Karpas-422 (cell line): Measurements from ENCODE around the gene ZNF593OS. TPM values are rescaled to one million over a fixed set of nuclear protein-coding genes. Genes with fewer than 3 reads are reported as not detected.

Experiments
- DNase-seq: peaks from one replicate; pipeline ENCODE4 v3.0.0-alpha.2; 2015
- H2AFZ ChIP-seq: fragments of 200-600 bp; sonication (generic); 2 replicates; pipeline ENCODE4 v1.6.1; 2014; ENCODE audit warnings: antibody characterized with exemption, low read length, mixed read lengths
- H3K27ac ChIP-seq: fragments of 200-600 bp; sonication (generic); 2 replicates; pipeline ENCODE4 v1.5.1; 2014; ENCODE audit warnings: mild to moderate bottlenecking, low read length, moderate library complexity
- H3K27me3 ChIP-seq: fragments of 200-600 bp; sonication (generic); 2 replicates; pipeline ENCODE4 v1.6.1; 2014; ENCODE audit warnings: low read length, mixed read lengths
- H3K36me3 ChIP-seq: fragments of 200-600 bp; sonication (generic); 2 replicates; pipeline ENCODE4 v1.6.1; 2014; ENCODE audit warnings: low read length, mixed read lengths; ENCODE audit not compliant: insufficient read depth
- H3K4me1 ChIP-seq: fragments of 200-600 bp; sonication (generic); 2 replicates; pipeline ENCODE4 v1.6.1; 2014; ENCODE audit warnings: mild to moderate bottlenecking, low read length, mixed read lengths
- H3K4me2 ChIP-seq: fragments of 200-600 bp; sonication (generic); 2 replicates; pipeline ENCODE4 v1.6.1; 2014; ENCODE audit warnings: low read length, low read depth, mild to moderate bottlenecking; ENCODE audit not compliant: poor library complexity, severe bottlenecking
- H3K4me3 ChIP-seq: fragments of 200-600 bp; sonication (generic); 2 replicates; pipeline ENCODE4 v1.5.1; 2014; ENCODE audit warnings: mild to moderate bottlenecking, antibody characterized with exemption, low read length, mixed read lengths
- H3K79me2 ChIP-seq: fragments of 200-600 bp; sonication (generic); 2 replicates; pipeline ENCODE4 v1.6.1; 2014; ENCODE audit warnings: mild to moderate bottlenecking, low read length, mixed read lengths
- H3K9ac ChIP-seq: fragments of 200-600 bp; sonication (generic); 2 replicates; pipeline ENCODE4 v1.6.0; 2014; ENCODE audit warnings: low read length
- H3K9me2 ChIP-seq: fragments of 200-600 bp; sonication (generic), shearing (Covaris generic); replicated peaks from 2 replicates; pipeline ENCODE4 v1.6.0; 2014; ENCODE audit warnings: mild to moderate bottlenecking, low read length, moderate library complexity; ENCODE audit not compliant: insufficient read depth
- H3K9me3 ChIP-seq: fragments of 300-700, 200-600 bp; sonication (generic); 2 replicates; pipeline ENCODE4 v1.6.1; 2014; ENCODE audit warnings: low read length, mixed read lengths
- H4K20me1 ChIP-seq: fragments of 200-600 bp; sonication (generic); 2 replicates; pipeline ENCODE4 v1.6.1; 2014; ENCODE audit warnings: mild to moderate bottlenecking, antibody characterized with exemption, low read length, low read depth; ENCODE audit not compliant: insufficient read depth
- total RNA-seq: library from RNA; depleted of rRNA; stranded (reverse); fragments of >200 nt; shearing (Covaris generic); gene quantifications from 2 replicates; pipeline ENCODE4 v1.2.3, GENCODE V29; 2014; ENCODE audit warnings: low replicate concordance; rRNA removed

Gene ZNF593OS
- total RNA-seq, 1 experiment from 2014 or later = not detected

DNA sequence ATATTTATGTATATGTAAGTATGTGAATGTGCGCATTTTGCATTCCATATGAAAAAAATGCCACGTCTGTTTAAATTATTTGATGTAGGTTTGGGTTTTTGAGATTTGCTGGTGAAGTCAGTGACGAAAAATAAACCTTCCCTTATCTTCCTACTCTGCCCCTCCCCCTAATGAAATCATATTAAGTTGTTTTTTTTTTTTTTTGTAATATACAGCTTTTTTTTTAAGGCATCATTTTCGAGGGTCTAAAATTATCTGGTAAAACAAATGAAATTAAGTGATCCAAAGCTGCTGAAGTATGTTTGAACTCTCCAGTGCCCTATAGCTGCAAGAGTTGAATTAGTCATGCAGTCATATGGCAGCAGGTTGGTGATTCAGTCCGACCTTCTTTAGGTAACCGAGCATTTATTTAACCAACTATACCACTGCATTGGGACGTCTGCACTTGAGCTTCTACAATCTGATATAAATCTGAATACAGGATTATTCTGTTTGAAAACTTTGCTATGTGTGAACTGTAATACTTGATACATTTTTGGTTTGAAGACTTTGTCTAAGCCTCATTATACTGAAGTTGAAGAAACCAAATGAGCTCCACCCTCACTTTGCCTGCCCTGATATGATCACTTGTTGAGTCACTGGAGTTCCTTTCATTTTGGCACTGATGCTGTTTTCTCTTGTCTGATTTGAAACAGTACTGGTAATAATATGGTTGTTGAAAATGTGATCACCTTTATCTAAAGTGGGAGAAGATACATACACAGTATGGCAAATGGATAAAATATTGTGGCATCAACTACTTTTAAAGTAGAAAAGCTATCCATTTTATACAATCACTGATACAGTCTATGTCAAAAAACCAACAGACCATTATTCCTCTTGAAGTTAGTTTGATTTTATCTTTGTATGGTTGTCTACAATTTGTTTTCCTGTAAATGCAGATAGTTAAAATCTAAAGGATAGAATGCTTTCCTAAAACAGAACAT, 48.4 kb downstream of the ZNF593OS start:
- Histone ChIP-seq H3K36me3 (peaks cover 9% of the 10 kb centered on the region), H3K9ac (no peak overlapping the region), H2AFZ (no peak overlapping the region), H3K4me3 (no peak overlapping the region), H3K27me3 (no peaks in the 10 kb centered on the region), H3K9me2 (no peaks in the 10 kb centered on the region), H3K4me1 (peaks cover 13% of the 10 kb centered on the region), H3K9me3 (no peaks in the 10 kb centered on the region), H3K27ac (no peak overlapping the region), H4K20me1 (peaks cover 10% of the 10 kb centered on the region; the same call in 1 of the 2 replicates), H3K79me2 (no peaks in the 10 kb centered on the region), H3K4me2 (no peak overlapping the region)
- no peak for DNase-seq

DNA sequence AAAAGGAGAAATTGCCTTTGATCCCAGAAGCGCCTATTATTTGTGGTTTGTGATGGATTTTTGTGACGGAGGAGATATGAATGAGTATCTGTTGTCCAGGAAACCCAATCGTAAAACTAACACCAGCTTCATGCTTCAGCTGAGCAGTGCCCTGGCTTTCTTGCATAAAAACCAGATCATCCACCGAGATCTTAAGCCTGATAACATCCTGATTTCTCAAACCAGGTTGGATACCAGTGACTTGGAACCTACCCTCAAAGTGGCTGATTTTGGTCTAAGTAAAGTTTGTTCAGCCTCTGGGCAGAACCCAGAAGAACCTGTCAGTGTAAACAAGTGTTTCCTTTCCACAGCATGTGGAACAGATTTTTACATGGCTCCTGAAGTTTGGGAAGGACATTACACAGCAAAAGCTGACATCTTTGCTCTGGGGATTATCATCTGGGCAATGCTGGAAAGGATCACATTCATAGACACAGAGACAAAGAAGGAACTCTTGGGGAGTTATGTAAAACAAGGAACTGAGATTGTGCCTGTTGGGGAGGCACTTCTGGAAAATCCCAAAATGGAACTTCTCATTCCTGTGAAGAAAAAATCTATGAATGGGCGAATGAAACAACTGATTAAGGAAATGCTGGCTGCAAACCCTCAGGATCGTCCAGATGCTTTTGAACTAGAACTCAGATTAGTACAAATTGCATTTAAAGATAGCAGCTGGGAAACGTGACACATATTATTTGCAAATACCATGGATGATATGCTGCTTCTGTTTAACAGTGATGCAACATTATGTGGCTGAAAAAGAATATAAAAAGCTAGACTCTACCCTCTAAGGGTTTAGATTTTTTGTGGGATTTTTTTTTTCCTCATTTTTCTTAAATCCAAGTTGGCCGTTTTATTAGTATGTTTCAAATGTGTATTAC, 49.5 kb downstream of the ZNF593OS start:
- H3K27ac ChIP-seq = no peak overlapping the region
- peaks cover 13% of the 10 kb centered on the region for H3K4me1 ChIP-seq
- H2AFZ ChIP-seq = no peak overlapping the region
- peaks cover 9% of the 10 kb centered on the region for H3K36me3 ChIP-seq
- H4K20me1 ChIP-seq = peaks cover 10% of the 10 kb centered on the region; the same call in 1 of the 2 replicates
- no peaks in the 10 kb centered on the region for H3K9me2 ChIP-seq
- no peak overlapping the region for H3K9ac ChIP-seq
- no peak for DNase-seq
- no peak overlapping the region for H3K4me3 ChIP-seq
- no peaks in the 10 kb centered on the region for H3K79me2 ChIP-seq
- H3K9me3 ChIP-seq = no peaks in the 10 kb centered on the region
- no peaks in the 10 kb centered on the region for H3K27me3 ChIP-seq
- no peak overlapping the region for H3K4me2 ChIP-seq

DNA sequence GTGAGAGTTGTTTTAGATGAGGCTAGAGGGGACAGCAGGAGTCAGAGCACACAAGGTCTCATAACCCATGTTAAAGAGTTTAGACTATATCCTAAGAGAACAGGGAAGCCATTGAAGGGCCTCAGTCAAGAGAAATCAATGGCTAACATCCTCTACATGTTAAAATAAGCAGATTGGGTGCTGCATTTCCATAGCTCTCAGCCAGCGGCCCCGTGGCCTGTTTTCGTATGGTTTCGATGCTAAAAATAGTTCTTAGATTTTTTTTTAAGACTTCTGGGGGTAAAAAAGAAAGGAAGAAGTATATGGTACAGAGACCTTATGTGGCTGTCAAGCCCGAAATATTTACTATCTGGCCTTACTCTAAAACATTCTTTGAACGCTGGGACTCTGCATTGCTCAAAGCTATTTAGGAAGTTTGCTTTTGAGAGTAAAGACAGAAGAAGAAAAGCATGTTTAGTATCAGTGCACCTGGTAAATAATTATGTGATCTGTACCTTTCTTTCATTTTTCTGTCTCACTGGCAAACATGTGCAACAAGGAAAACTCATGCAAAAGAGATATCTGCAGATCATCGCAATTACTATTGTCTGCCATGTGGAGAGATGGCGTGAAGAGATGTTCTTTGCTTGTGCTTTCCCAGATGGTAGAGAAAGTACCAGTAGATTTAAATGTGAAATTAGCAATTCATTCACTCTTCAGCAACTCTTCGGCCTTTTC, 51.6 kb downstream of the ZNF593OS start:
- peaks cover 9% of the 10 kb centered on the region for H3K36me3 ChIP-seq
- no peak for DNase-seq
- H3K4me3 ChIP-seq = no peak overlapping the region
- H2AFZ ChIP-seq = no peak overlapping the region
- H3K4me2 ChIP-seq = no peak overlapping the region
- H3K79me2 ChIP-seq = peaks cover under 1% of the 10 kb centered on the region; the same call in 1 of the 2 replicates
- no peak overlapping the region for H3K27ac ChIP-seq
- H3K9ac ChIP-seq = no peak overlapping the region
- peaks cover 2% of the 10 kb centered on the region for H3K4me1 ChIP-seq
- no peaks in the 10 kb centered on the region for H3K27me3 ChIP-seq
- no peaks in the 10 kb centered on the region for H3K9me3 ChIP-seq
- no peaks in the 10 kb centered on the region for H3K9me2 ChIP-seq
- H4K20me1 ChIP-seq = peaks cover 8% of the 10 kb centered on the region; the same call in 1 of the 2 replicates

Other genes starting within 250 kb of the ZNF593OS start
- gene PAFAH2, start 173.8 kb downstream of the ZNF593OS start, total RNA-seq = 1.6 and 3.6 TPM in 2 replicates
- gene EXTL1, start 150.1 kb downstream of the ZNF593OS start, total RNA-seq = not detected in 2 replicates
- not detected in 2 replicates for gene SLC30A2, start 125.7 kb downstream of the ZNF593OS start, total RNA-seq
- not detected in 2 replicates for gene TRIM63, start 104.2 kb downstream of the ZNF593OS start, total RNA-seq
- 7.0 and 11.0 TPM in 2 replicates for gene PDIK1L, start 60.0 kb downstream of the ZNF593OS start, total RNA-seq
- gene FAM110D, start 12.8 kb downstream of the ZNF593OS start, total RNA-seq = not detected in 2 replicates
- not detected in 2 replicates for gene C1orf232, start 2.9 kb downstream of the ZNF593OS start, total RNA-seq
- 58.5 and 133 TPM in 2 replicates for gene ZNF593, start 1.9 kb downstream of the ZNF593OS start, total RNA-seq
- 0.29 and 1.5 TPM in 2 replicates for gene CNKSR1, start 5.7 kb upstream of the ZNF593OS start, total RNA-seq
- not detected in 2 replicates for gene CATSPER4, start 18.8 kb upstream of the ZNF593OS start, total RNA-seq
- 23.8 and 31.5 TPM in 2 replicates for gene CEP85, start 62.4 kb upstream of the ZNF593OS start, total RNA-seq
- 108 and 143 TPM in 2 replicates for gene SH3BGRL3, start 108.3 kb upstream of the ZNF593OS start, total RNA-seq
- gene UBXN11, start 134.8 kb upstream of the ZNF593OS start, total RNA-seq = 20.7 and 56.0 TPM in 2 replicates
- gene CD52, start 146.1 kb upstream of the ZNF593OS start, total RNA-seq = 614 and 735 TPM in 2 replicates
- gene CRYBG2, start 182.3 kb upstream of the ZNF593OS start, total RNA-seq = 1.3 TPM in 1 of 2 replicates, not detected in the other
- not detected in 2 replicates for gene ZNF683, start 200.9 kb upstream of the ZNF593OS start, total RNA-seq
- 0.04 TPM in 1 of 2 replicates, not detected in the other for gene LIN28A, start 239.0 kb upstream of the ZNF593OS start, total RNA-seq